Aorta (tissue), 5 donors: ENCODE measurements around the gene ILF3. TPM values are rescaled to one million over a fixed set of nuclear protein-coding genes. Genes with fewer than 3 reads are reported as not detected.

ENCODE experiments used
- ATAC-seq: fragments of 200-7000 bp; cut with Tn5 transposase; one replicate; pipeline ENCODE4 v1.9.1; 2022; ENCODE audit warnings: moderate library complexity; ENCODE audit not compliant: low FRiP score
- DNase-seq, 2 donors: peaks; one replicate each; pipeline ENCODE4 v3.0.0-alpha.2; 2020
- H3K27ac ChIP-seq, 2 donors: one replicate each; pipeline ENCODE4 v1.5.1; 2013; ENCODE audit warnings: low read length in 2 of 2, mild to moderate bottlenecking in 2 of 2, moderate library complexity in 2 of 2, control low read depth in 1 of 2, inconsistent platforms in 1 of 2, low read depth in 1 of 2
- H3K27me3 ChIP-seq, 2 donors: one replicate each; pipeline ENCODE4 v1.6.1; 2013; ENCODE audit warnings: control low read depth in 1 of 2, low read length in 1 of 2, mild to moderate bottlenecking in 1 of 2, moderate library complexity in 1 of 2; ENCODE audit not compliant: insufficient read depth in 2 of 2, control insufficient read depth in 1 of 2
- H3K36me3 ChIP-seq, 2 donors: one replicate each; pipeline ENCODE4 v1.6.1; 2013; ENCODE audit warnings: control low read depth in 1 of 2, low read length in 1 of 2, mild to moderate bottlenecking in 1 of 2; ENCODE audit not compliant: insufficient read depth in 2 of 2, control insufficient read depth in 1 of 2
- H3K4me1 ChIP-seq, 2 donors: one replicate each; pipeline ENCODE4 v1.6.1; 2013; ENCODE audit warnings: low read length in 2 of 2, control low read depth in 1 of 2, mild to moderate bottlenecking in 1 of 2, moderate library complexity in 1 of 2; ENCODE audit not compliant: insufficient read depth in 2 of 2, control insufficient read depth in 1 of 2
- H3K4me3 ChIP-seq, 2 donors: one replicate each; pipeline ENCODE4 v1.5.1; 2013; ENCODE audit warnings: low read length in 2 of 2, control low read depth in 1 of 2, mild to moderate bottlenecking in 1 of 2
- H3K9me3 ChIP-seq: one replicate; pipeline ENCODE4 v1.6.1; 2013; ENCODE audit warnings: mild to moderate bottlenecking, low read length; ENCODE audit not compliant: control insufficient read depth
- WGBS, 2 donors: extraction: QIAGEN DNeasy Blood & Tissue Kit; methylation state at CpG; one replicate each; pipeline ENCODE4 v1.1.7; 2013; 5-methylcytosine and 5-hydroxymethylcytosine counted together
- intact Hi-C, 2 donors: fragments of 100-400 bp; cut with DNase I; formaldehyde crosslinking; loops; one replicate each; pipeline versions ENCODE4 v1.14.2 to v1.15.0; 2022
- polyA plus RNA-seq, 2 donors: library from polyadenylated mRNA; stranded (reverse); fragments of 200-250 nt; gene quantifications; one replicate each; pipeline ENCODE4 v1.2.3, GENCODE V29; 2013
- total RNA-seq, 2 donors: library from RNA; stranded (reverse); fragmentation: NEBNext Ultra II Directional; extraction: Animal tissue kit (Norgen Biotek cat#: 25700); gene quantifications; one replicate each; pipeline ENCODE4 v1.2.1, GENCODE V29; 2021
- donor health status: healthy with polysubstance abuse.
- donor health status: Bipolar disorder and iron deficiency.
- donor health status: DM: no; HTN: no; CAD: no.
- donor health status: DM: no; HTN: no; CAD: no.
- donor health status: DM: yes; HTN: yes; CAD: no.

The ILF3 gene
- total and polyA plus RNA-seq, 4 donors = 40.2 to 190 (median 139) TPM

DNA sequence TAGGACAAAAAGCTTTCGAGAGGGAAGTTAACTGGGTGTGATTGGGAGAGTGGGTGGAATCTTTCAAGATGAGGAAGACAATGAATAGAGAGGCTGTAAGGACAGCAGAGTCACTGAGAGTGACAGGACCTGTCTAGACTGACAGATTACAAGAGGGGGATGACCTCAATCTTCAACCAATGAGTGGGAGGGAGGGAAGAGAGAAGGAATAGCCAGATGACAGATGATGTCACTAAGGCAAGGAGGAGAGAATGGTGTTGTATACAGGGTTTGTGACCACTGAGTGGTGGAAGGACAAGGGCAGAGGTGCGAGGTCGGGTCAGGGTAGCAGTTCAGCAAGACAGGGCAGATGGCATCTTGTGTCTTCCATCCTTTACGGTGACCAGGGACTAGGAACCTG lies 5.8 kb upstream of the ILF3 start:
- ATAC-seq = no peak
- 96 to 97% methylated on average over 4 of the region's 4 CpGs for WGBS, 2 donors
- H3K27ac ChIP-seq = no peak overlapping the region
- H3K4me3 ChIP-seq = no peak overlapping the region
- H3K27me3 ChIP-seq = no peaks in the 10 kb centered on the region
- intact Hi-C loops = no loop called here
- H3K36me3 ChIP-seq = no peaks in the 10 kb centered on the region
- peaks cover 0 to 4% of the 10 kb centered on the region in 2 donors for H3K4me1 ChIP-seq
- no peak for DNase-seq
- H3K9me3 ChIP-seq = no peaks in the 10 kb centered on the region

DNA sequence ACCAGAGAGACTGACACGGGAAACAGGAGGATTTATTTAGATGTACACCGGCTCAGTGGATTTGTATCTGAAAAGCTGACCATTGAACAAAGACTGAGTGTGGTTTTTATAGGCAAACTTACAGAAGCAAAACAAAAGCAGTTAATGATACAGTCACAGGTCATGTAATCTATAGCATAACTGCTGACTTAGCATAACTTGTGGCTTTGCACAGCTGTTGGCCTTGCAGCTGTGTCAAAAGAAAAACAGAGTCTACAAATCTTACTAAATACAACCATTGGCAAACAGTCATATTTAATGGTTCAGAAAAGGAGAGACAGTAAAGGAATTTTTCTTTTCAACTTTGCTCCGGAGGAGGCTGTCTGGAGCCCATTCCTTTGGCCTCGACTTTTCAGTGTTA lies 2.3 kb upstream of the ILF3 start:
- Histone ChIP-seq H3K36me3 (no peaks in the 10 kb centered on the region), H3K27me3 (no peaks in the 10 kb centered on the region), H3K27ac (no peak overlapping the region), H3K4me3 (no peak overlapping the region), H3K4me1 (peaks cover 3 to 5% of the 10 kb centered on the region in 2 donors), H3K9me3 (no peaks in the 10 kb centered on the region)
- WGBS, 2 donors = 70 to 77% methylated on average over 4 of the region's 4 CpGs
- no peak for DNase-seq
- intact Hi-C loops = no loop called here
- no peak for ATAC-seq

DNA sequence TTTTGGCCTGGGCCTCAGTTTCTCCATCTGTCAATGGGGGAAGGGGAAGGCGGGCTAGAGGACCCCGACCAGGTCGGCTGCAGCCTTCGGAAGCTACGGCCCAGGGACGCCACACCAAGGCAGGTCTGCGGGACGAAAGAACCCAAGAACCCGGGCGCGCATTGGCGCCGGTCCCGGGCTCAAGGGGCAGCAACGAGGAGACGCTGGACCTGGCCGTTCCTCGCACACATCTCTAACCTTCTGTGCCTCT lies 739 bp upstream of the ILF3 start:
- DNase-seq = no peak
- H3K4me3 ChIP-seq = peak overlapping the region; percentile 69 to 79
- H3K9me3 ChIP-seq = no peaks in the 10 kb centered on the region
- intact Hi-C loops = no loop called here
- H3K4me1 ChIP-seq = peaks cover 0 to 5% of the 10 kb centered on the region in 2 donors
- no peak for ATAC-seq
- peak overlapping the region; percentile 96 to 97 for H3K27ac ChIP-seq
- 0% methylated on average over 18 of the region's 18 CpGs for WGBS, 2 donors
- H3K36me3 ChIP-seq = no peaks in the 10 kb centered on the region
- H3K27me3 ChIP-seq = no peaks in the 10 kb centered on the region

DNA sequence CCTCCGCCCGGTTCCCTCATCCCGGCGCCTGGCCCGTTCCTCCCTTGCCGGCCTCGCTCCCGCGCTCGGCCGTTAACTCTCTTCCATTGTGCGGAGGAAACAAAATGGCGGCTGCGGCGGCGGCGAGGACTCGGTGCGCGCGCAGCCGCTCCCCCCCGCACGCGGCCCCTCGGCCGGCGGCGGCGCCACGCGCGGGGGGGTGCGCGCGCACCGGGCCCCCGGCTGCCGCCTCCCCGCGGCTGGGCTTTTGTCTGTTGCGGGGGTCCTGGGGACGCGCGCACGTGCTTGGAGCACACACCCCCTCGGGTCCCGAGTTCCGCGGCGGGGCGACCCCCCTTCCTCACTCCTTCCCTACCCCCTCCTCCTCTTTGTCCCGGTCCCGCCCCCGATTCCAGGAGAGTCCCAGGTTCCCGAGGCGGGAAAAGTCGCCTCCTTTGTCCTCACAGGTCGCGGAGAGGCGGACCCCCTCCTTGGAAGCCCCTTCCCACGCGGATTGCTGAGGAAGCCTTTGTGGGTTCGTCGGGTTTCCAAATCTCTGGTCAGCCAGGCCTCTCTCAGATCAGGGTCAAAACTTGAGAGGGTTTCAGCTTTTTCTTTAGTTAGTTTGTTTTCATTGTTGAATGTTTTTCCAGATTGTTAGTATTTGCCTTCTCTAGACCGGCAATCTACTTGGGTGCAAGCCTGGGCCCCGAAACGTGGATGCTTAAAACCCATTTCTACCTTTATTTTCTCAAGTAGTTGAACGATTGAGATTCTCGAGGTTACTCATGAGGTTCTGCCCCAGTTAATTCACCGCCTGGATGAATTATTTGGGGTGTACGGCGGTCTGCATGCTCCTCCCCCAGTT lies 687 bp downstream of the ILF3 start:
- Histone ChIP-seq H3K27ac (peak overlapping the region in 1 of 2 donors; percentile 73), H3K4me1 (peaks cover 0 to 5% of the 10 kb centered on the region in 2 donors), H3K4me3 (peak overlapping the region; percentile 84 to 92), H3K36me3 (no peaks in the 10 kb centered on the region), H3K9me3 (no peaks in the 10 kb centered on the region), H3K27me3 (no peaks in the 10 kb centered on the region)
- intact Hi-C loops = no loop called here
- ATAC-seq (peak; percentile 23), DNase-seq (peak; percentile 72 to 89)
- 1% methylated on average over 55 to 73 of the region's 73 CpGs for WGBS, 2 donors

DNA sequence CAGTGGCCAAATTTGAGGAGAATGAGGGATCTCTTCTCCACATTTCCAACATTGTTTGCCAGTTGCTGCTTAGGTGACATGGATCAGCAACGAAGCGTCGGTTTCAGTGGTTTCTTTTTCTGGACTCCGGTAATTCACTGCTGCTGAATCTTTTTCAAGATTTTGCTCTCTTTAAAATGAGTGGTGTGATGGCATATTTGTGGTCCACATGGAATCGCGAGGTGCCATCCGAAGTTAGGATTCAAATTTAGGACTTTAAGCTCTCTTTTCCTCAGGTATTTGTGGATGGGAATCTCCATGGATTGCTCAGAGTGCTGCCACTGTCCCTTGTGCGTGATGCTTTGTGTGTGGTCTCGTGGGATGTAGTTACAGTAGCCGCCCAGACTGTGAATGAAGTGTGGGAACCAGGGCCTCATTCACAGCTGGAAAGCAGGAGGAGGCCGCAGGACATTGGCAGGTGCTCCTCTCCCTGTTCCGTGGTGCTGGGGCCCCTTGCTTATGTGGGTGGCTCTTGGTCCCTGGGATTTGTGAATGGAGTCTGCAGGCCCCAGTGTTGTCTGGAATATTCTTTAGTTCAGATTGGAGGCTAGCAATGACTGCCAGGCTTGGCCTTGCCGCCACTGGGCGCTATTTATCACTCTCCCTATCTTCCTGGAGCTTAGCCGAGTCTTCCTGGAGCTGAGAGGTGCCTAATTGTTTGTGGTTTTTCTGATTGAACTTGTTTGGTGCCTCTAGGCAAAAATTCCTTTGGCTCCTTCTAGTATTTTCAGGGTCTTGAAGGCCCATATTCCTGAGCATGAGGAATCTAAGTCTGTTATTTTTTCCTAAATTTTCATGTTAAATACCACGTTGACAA lies 1.5 kb downstream of the ILF3 start:
- no peaks in the 10 kb centered on the region for H3K36me3 ChIP-seq
- peaks cover 0 to 8% of the 10 kb centered on the region in 2 donors for H3K4me1 ChIP-seq
- peak overlapping the region; percentile 84 to 92 for H3K4me3 ChIP-seq
- intact Hi-C loops = no loop called here
- WGBS, 2 donors = 3 to 4% methylated on average over 16 of the region's 16 CpGs
- ATAC-seq (no peak), DNase-seq (no peak)
- H3K27ac ChIP-seq = peak overlapping the region in 1 of 2 donors; percentile 72
- no peaks in the 10 kb centered on the region for H3K27me3 ChIP-seq
- no peaks in the 10 kb centered on the region for H3K9me3 ChIP-seq

DNA sequence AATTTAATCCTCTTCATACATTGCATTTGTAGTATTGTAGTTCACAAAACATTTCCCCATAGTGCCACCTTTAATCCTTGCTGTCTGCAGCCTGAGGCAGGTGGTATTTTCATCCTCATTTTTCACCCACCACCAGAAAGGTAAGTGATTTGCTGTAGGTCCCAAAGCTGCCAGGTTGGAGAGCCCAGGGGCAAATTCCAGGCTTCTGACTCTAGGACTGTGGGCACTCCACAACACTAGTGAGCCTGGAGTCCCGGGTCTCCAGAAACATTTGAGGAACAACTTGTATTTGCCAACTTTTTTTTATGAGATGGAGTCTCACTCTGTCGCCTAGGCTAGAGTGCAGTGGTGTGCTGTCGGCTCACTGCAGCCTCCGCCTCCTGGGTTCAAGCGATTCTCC lies 6.2 kb downstream of the ILF3 start:
- Histone ChIP-seq H3K9me3 (no peaks in the 10 kb centered on the region), H3K4me1 (peaks cover 0 to 8% of the 10 kb centered on the region in 2 donors), H3K27me3 (no peaks in the 10 kb centered on the region), H3K4me3 (no peak overlapping the region), H3K36me3 (no peaks in the 10 kb centered on the region), H3K27ac (no peak overlapping the region)
- intact Hi-C loops = no loop called here
- 73 to 75% methylated on average over 5 of the region's 5 CpGs for WGBS, 2 donors
- DNase-seq (no peak), ATAC-seq (no peak)

DNA sequence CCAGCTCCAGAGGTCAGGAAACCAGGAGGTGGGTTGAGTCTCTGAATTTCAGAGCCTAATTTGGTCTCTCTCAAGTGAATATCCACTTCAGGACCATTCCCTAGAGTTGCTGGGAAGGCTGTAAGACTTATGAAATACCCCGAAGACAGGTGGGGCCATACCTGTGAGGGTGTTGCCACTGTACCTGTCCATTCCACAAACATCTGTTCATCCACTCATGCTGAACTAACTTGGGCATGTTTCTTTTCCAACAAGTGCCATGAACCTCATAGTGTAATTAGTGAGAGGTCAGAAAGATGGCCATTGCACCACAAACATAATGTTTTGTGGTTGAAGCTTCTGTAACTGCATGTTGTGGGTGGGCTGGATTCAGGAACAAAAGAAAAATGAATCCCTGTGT lies 7.8 kb downstream of the ILF3 start:
- H3K9me3 ChIP-seq = no peaks in the 10 kb centered on the region
- ATAC-seq = no peak
- DNase-seq = no peak
- H3K27me3 ChIP-seq = no peaks in the 10 kb centered on the region
- no peaks in the 10 kb centered on the region for H3K36me3 ChIP-seq
- intact Hi-C loops = no loop called here
- H3K4me1 ChIP-seq = peaks cover 0 to 3% of the 10 kb centered on the region in 2 donors
- no peak overlapping the region for H3K4me3 ChIP-seq
- no peak overlapping the region for H3K27ac ChIP-seq
- 90 to 93% methylated on average over 1 of the region's 1 CpG for WGBS, 2 donors

DNA sequence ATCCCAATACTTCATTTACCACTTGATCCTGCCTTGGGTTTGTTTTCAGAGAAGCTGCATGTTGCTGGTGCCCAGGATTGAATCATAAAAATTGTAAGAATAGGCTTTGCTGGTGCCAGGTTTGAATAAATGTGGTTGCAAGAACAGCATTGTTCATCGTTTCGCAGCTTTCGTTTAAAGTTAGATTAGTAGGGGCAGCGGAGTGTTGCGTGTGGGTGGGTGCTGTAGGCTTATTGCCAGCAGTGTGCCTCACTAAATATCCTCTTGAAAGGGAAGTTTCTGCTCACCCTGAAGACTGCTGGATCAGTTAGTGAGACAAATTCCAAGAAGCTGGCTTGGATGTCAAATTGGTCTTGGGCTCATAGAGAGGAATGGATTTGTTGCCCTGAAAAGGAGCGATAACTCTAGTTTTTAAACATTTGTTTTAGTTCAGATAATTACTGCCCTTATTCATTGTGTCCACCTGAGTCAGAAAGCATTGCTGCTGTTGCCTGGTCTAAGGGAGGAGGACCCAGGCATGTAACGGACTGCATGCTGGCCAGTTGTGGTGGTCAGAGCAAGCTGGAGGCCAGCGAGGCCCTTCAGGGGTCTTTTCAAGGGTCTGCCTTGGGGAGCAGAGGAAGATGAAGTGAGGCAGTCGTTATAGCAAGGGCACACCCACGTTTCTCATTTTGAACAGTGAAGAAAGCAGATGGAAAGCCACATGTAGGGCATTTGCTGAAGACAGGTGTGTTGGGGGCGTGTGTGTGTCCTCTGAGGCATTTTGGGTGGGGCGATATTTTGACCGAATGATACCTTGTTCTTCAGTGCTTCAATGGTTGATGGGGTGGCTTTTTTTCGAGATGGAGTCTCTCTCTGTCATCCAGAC lies 8.5 kb downstream of the ILF3 start:
- intact Hi-C loops = no loop called here
- WGBS, 2 donors = 46 to 47% methylated on average over 14 of the region's 14 CpGs
- DNase-seq (no peak), ATAC-seq (no peak)
- no peaks in the 10 kb centered on the region for H3K9me3 ChIP-seq
- no peak overlapping the region for H3K4me3 ChIP-seq
- H3K27me3 ChIP-seq = no peaks in the 10 kb centered on the region
- H3K36me3 ChIP-seq = no peaks in the 10 kb centered on the region
- no peak overlapping the region for H3K27ac ChIP-seq
- peaks cover 0 to 3% of the 10 kb centered on the region in 2 donors for H3K4me1 ChIP-seq
